CD1c-positive myeloid dendritic cell (primary cell): ENCODE data around the gene CYTH4.

Source experiments
- DNase-seq: peaks from one replicate; pipeline ENCODE4 v3.0.0-alpha.2; 2016; ENCODE audit errors: extremely low spot score

CYTH4 gene

DNA sequence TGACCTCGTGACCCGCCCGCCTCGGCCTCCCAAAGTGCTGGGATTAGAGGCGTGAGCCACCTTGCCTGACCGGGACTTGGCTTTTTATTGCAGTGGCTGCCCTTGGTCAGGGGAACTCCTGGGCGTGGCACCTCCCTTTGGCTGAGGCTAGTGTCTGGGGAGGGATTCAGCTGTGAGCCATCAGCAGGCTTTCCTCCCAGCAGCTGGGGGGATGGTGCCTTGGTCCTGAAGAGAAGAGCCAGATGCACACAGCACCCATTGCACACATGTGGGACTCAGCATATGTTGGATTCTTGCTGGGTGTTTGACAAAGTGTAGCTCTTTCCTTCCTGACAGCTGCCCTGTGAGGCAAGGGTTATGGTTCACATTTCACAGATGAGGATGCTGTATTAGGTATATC lies 8.4 kb downstream of the CYTH4 start:
- DNase-seq: no peak

DNA sequence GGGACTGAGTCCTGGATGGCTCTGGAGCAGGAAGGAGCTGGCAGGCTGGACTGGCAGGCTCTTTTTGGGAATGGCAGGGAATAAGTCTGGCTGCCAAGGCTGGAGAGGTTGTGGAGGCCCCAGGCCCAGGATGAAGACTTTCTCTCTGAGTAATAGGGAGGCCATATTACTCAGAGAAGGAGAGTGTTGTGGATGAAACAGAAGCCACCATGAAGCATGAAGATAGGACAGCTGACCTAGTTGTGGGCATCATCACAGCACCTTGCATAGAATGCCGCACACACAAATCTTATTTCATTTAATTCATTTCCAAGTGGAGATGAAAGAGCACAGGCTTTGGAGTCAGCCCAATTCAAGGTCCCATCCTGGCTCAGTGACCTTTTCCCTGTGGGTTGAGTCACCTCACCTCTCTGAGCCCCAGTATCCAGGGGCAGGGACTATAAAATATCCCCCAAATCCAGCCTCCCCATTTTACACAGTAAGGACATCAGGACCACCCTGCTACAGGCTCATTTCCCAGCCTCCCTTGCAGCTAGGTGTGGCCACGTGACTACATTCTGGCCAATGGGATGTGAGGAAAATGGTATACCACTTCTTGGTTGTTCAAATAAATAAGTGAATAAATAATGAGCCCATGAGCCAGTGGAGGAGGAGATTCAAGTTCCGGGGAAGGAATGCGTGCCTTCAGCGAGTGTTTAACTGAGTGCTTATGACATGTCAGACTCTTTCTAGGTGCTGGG lies 9.4 kb downstream of the CYTH4 start:
- no peak for DNase-seq

- no peak for DNase-seq
Observed at GRCh38 chr22:37292641-37293040, 10.3 kb downstream of the CYTH4 start.

GRCh38 chr22:37293172-37293571 lies 10.9 kb downstream of the CYTH4 start:
- DNase-seq: no peak

- DNase-seq: no peak
Observed at GRCh38 chr22:37294747-37295146, 12.4 kb downstream of the CYTH4 start.

DNA sequence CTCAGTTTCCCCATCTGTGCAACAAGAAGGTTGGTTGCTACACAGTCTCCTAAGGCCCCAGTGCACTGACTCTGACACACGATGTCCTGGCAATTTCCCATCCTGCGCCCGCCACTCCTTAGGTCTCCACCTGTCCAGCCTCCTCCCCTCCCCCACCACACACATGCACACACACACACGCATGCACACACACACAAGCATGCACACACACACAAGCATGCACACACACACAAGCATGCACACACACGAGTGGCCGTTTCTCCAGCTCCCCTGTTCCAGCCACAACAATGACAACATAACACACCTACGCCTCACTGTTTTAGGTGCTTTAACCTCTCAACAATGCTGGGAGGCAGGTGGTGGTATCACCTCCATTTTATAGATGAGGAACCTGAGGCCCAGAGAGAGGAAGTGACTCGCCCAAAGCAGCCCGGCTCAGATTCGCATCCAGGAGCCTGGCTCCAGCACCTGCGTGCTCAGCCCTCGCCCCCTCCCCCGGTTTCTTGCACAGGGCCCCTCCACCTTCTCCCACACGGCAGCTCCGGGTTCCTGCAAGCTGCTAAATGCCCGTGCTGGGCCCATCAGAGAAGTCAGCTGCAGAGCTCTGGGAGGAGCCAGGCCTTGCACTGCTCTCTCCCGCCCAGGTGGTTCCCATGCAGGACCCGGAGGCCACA lies 13.0 kb downstream of the CYTH4 start:
- DNase-seq: no peak

- no peak for DNase-seq
Observed at GRCh38 chr22:37295946-37296345, 13.6 kb downstream of the CYTH4 start.

- peak; percentile 67 for DNase-seq
Observed at GRCh38 chr22:37298748-37299495, 16.6 kb downstream of the CYTH4 start.

GRCh38 chr22:37299969-37300509 lies 17.7 kb downstream of the CYTH4 start:
- no peak for DNase-seq

DNA sequence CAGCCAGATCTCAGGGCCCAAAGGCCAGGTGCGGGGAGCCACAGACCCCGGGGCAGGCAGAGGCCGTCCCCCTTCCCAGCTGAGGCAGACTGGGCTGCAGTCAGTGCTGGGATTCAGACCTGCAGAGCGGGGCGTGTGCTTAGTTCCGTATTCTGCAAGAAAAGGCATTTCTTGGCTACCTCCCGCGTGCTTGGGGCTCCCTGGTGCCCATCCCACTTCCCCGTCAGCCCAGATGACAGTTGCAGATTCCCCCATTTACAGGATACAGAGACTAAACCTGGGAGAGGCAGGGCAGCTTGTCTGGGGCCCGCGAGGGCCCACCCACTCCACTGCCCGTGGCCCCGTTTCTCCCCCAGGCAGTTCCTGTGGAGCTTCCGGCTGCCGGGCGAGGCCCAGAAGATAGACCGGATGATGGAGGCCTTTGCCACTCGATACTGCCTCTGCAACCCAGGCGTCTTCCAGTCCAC lies 18.3 kb downstream of the CYTH4 start:
- DNase-seq: peak; percentile 85

DNA sequence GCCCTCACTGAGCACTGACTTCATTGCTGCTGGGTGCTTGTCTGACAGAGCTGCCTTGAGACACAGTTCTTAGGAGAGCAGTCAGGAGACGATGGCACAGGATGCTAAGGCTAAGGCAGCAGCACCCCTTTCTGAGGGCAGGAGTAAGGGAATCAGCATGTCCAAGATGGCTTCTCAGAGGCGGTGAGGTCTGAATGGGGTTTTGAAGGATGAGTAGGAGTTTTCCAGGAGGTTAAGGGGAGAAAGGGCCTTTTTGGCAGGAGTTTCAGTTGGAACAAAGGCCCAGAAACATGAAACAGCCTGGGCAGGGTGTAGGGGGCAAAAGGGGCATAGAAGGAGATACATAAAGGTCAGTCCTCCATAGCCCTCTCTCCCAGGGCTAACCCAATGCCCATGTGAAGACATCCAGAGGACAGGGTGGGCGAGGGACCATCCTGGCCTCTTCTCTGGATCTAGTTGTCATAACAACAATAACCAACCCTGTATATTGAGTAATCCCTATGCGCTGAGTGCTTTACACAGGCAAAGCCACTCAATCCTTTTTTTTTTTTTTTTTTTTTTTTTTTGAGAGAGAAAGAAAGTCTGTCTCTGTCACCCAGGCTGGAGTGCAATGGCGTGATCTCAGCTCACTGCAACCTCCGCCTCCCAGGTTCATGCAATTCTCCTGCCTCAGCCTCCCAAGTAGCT lies 19.0 kb downstream of the CYTH4 start:
- DNase-seq: peak; percentile 46

- DNase-seq: no peak
Observed at GRCh38 chr22:37302674-37303555, 20.6 kb downstream of the CYTH4 start.

DNA sequence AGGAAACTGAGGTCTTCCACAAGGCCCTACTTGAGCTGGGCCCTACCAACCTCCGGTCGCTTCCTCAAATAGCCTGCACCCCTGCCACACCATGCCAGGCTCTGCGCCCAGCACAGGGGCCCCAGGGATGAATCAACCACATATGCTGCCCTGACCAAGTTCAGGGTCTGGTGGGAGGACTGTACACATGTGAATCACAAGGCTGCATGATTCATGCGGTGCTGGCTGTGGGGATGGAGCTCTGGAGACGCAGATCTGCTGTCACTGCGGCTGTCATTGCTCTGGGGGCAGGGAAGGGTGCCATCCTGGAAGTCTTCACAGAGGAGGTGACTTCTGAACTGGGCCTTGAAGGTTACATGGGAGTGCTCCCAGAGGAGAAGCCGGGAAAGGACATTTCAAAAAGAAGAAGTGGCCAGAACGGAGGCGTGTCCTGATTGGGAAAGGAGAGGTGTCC lies 21.5 kb downstream of the CYTH4 start:
- DNase-seq: peak; percentile 93

- no peak for DNase-seq
Observed at GRCh38 chr22:37304595-37305343, 22.5 kb downstream of the CYTH4 start.

- peak; percentile 37 for DNase-seq
Observed at GRCh38 chr22:37305887-37306286, 23.6 kb downstream of the CYTH4 start.

GRCh38 chr22:37306494-37306829 lies 24.2 kb downstream of the CYTH4 start:
- no peak for DNase-seq

- no peak for DNase-seq
Observed at GRCh38 chr22:37308385-37309200, 26.3 kb downstream of the CYTH4 start.

DNA sequence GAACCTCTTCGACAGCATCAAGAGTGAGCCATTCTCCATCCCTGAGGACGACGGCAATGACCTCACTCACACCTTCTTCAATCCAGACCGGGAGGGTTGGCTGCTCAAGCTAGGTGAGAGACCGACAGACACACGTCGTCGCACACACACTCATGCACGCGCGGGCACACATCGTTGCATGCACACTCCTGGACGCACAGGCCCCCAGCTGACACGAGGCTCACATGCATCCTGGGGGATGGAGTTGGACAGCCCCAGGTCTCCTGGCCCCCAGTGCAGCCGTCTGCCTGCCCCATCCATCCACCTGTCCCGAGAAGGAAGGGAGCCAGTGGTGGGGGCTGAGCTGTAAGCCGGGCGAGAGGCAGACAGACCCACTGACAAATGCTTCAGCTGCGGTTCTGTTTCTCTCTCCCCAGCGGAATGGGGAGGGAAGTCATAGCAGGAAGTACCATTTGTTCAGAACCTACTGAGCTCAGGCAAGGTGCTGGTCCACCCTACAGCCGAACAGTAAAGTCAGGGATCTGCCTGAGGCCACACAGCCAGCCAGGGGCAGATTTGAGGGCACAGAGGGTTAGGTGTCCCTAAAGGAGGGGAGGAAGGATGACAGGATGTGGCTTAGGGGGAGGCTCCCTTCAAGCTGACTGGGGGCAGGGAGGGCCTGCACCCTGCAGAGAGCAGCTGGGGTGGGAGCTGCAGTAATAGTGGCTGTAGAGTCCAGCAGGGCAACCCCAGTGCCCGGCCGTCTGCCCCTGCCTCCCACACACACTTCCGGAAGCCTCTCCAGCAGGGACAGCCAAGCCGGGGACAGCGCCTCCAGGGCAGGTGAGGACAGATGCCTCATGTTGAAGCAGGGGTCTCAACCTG lies 27.1 kb downstream of the CYTH4 start:
- DNase-seq: peak; percentile 50
